NCI-H748 (cell line): ENCODE data around the gene MX2.
"Not testable (repeated sequence)": the region's sequence is repeated elsewhere in the genome, so short reads cannot be mapped to it uniquely, and the experiment has no call there.

ENCODE experiments used
- DNase-seq: peaks from one replicate; lab custom pipeline; 2025; ENCODE audit not compliant: unreplicated experiment; lab: John Stamatoyannopoulos, UW

MX2 gene

GRCh38 chr21:41411449-41412089, 49.7 kb downstream of the MX2 start:
- DNase-seq: peak; percentile 63

- DNase-seq: not testable (repeated sequence)
Observed at GRCh38 chr21:41417505-41417904, 55.7 kb downstream of the MX2 start.

- no peak for DNase-seq
Observed at GRCh38 chr21:41418393-41418792, 56.6 kb downstream of the MX2 start.

- DNase-seq: no peak
Observed at GRCh38 chr21:41418956-41419680, 57.3 kb downstream of the MX2 start.

GRCh38 chr21:41419921-41420862, 58.4 kb downstream of the MX2 start:
- DNase-seq: peak; percentile 69

GRCh38 chr21:41420998-41421397, 59.2 kb downstream of the MX2 start:
- DNase-seq: not testable (repeated sequence)

- no peak for DNase-seq
Observed at GRCh38 chr21:41422546-41423304, 60.9 kb downstream of the MX2 start.

- not testable (repeated sequence) for DNase-seq
Observed at GRCh38 chr21:41423305-41423636, 61.4 kb downstream of the MX2 start.

- no peak for DNase-seq
Observed at GRCh38 chr21:41425588-41425953, 63.7 kb downstream of the MX2 start.

GRCh38 chr21:41425954-41426675, 64.3 kb downstream of the MX2 start, which contains the start of gene MX1:
TSS of gene MX1 (plus strand) at chr21:41426239. CDS start at chr21:41432071, 5,832 bp downstream.
- no peak for DNase-seq

- no peak for DNase-seq
Observed at GRCh38 chr21:41426676-41427404, 65.0 kb downstream of the MX2 start.

- no peak for DNase-seq
Observed at GRCh38 chr21:41427556-41427955, 65.7 kb downstream of the MX2 start.

- no peak for DNase-seq
Observed at GRCh38 chr21:41428311-41428710, 66.5 kb downstream of the MX2 start.

GRCh38 chr21:41428847-41429246, 67.0 kb downstream of the MX2 start:
- no peak for DNase-seq

- no peak for DNase-seq
Observed at GRCh38 chr21:41429305-41429704, 67.5 kb downstream of the MX2 start.

GRCh38 chr21:41429925-41430491, 68.2 kb downstream of the MX2 start:
- DNase-seq: no peak

GRCh38 chr21:41431788-41432548, 70.1 kb downstream of the MX2 start:
- no peak for DNase-seq
